Gastroesophageal sphincter (tissue), 4 donors: Measurements from ENCODE around the gene CHP2. TPM values are rescaled to one million over a fixed set of nuclear protein-coding genes. Genes with fewer than 3 reads are reported as not detected.
"Not testable (repeated sequence)": the region's sequence is repeated elsewhere in the genome, so short reads cannot be mapped to it uniquely, and the experiment has no call there.

ENCODE experiments used
- ATAC-seq: fragments of 150-250 bp; one replicate; pipeline ENCODE4 v1.9.1; 2016; ENCODE audit warnings: mild to moderate bottlenecking, moderate library complexity
- H3K27ac ChIP-seq, 4 donors: fragments of 200-600 bp; sonication (generic) in 3 of 4; 1 replicate in 3 of 4; 2 replicates in 1 of 4; pipeline ENCODE4 v1.5.1; 2016 to 2019
- H3K27me3 ChIP-seq: fragments of 200-600 bp; sonication (generic); one replicate; pipeline ENCODE4 v1.5.1; 2019
- H3K36me3 ChIP-seq, 2 donors: fragments of 200-600 bp; sonication (generic); one replicate each; pipeline ENCODE4 v1.5.1; 2019; ENCODE audit warnings: control low read depth in 1 of 2
- H3K4me1 ChIP-seq, 3 donors: fragments of 200-600 bp; sonication (generic); 1 replicate in 2 of 3; 2 replicates in 1 of 3; pipeline ENCODE4 v1.5.1; 2016 to 2019; ENCODE audit warnings: control low read depth in 2 of 3
- H3K4me3 ChIP-seq, 2 donors: fragments of 200-600 bp; sonication (generic); one replicate each; pipeline ENCODE4 v1.5.1; 2019; ENCODE audit warnings: mild to moderate bottlenecking in 1 of 2, moderate library complexity in 1 of 2
- H3K9me3 ChIP-seq, 3 donors: fragments of 200-600 bp; sonication (generic); one replicate each; pipeline ENCODE4 v1.5.1; 2017 to 2019; ENCODE audit warnings: control low read depth in 2 of 3
- EP300 ChIP-seq: sonication (generic); formaldehyde crosslinking; IDR thresholded peaks from one replicate; pipeline ENCODE4 v1.6.1; 2017; ENCODE audit warnings: antibody characterized with exemption, mild to moderate bottlenecking
- POLR2A ChIP-seq, 2 donors: fragments of 450-650 bp; IDR thresholded peaks; one replicate each; pipeline ENCODE4 v1.6.1; 2017; ENCODE audit warnings: antibody characterized with exemption in 2 of 2, mild to moderate bottlenecking in 2 of 2, moderate library complexity in 1 of 2
- POLR2AphosphoS5 ChIP-seq: sonication (generic); formaldehyde crosslinking; IDR thresholded peaks from one replicate; pipeline ENCODE4 v1.6.1; 2017; ENCODE audit warnings: antibody characterized with exemption
- WGBS, 2 donors: methylation state at CpG; one replicate each; pipeline ENCODE4 v1.1.5; 2018; ENCODE audit warnings: low coverage in 1 of 2; 5-methylcytosine and 5-hydroxymethylcytosine counted together
- total RNA-seq, 4 donors: library from RNA; depleted of rRNA; stranded (reverse); fragments of >200 nt; gene quantifications; one replicate each; pipeline ENCODE4 v1.1.0, GENCODE V29; 2016
- TF ChIP-seq, protein P1 (sequence below), 4 experiments: fragments of 200-600 bp in 2 of 4; fragments of 450-650 bp in 2 of 4; sonication (generic) in 1 of 4; IDR thresholded peaks; one replicate each; pipeline ENCODE4 v1.5.1; 2017 to 2019; ENCODE audit warnings: antibody characterized with exemption in 4 of 4, mild to moderate bottlenecking in 2 of 4, moderate library complexity in 2 of 4

The CHP2 gene
- total RNA-seq, 4 donors from 2014 or later, result not detected

DNA sequence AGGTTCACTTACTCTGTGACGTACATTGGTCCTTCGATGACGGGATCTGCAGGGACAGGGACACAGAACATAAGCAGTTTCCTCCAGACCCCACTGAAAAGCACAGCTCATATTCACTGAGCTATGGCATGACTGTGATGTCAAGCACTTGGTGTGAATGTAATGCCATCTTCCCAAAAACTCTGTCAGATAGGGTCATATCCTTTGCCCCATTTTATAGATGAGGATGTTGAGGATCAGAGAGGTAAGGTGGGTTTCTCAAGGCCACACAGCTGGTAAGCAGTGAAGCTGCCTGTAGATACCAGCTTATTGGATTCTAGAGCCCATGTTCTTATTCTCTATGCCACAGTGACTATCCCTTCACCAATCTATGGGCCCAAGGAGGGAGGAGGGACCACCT is 44.3 kb upstream of the CHP2 start:
- peaks cover 0 to 30% (median 0%) of the 10 kb centered on the region in 3 donors for H3K9me3 ChIP-seq
- peaks cover 69% of the 10 kb centered on the region for H3K27me3 ChIP-seq
- no peaks in the 10 kb centered on the region for H3K4me1 ChIP-seq
- TF ChIP-seq EP300, result no peak
- TF ChIP-seq, protein P1, sequence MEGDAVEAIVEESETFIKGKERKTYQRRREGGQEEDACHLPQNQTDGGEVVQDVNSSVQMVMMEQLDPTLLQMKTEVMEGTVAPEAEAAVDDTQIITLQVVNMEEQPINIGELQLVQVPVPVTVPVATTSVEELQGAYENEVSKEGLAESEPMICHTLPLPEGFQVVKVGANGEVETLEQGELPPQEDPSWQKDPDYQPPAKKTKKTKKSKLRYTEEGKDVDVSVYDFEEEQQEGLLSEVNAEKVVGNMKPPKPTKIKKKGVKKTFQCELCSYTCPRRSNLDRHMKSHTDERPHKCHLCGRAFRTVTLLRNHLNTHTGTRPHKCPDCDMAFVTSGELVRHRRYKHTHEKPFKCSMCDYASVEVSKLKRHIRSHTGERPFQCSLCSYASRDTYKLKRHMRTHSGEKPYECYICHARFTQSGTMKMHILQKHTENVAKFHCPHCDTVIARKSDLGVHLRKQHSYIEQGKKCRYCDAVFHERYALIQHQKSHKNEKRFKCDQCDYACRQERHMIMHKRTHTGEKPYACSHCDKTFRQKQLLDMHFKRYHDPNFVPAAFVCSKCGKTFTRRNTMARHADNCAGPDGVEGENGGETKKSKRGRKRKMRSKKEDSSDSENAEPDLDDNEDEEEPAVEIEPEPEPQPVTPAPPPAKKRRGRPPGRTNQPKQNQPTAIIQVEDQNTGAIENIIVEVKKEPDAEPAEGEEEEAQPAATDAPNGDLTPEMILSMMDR (IDR thresholded peaks at IDR 0.05), result no peak
- no peak for TF ChIP-seq POLR2A (IDR thresholded peaks at IDR 0.05)
- TF ChIP-seq POLR2AphosphoS5, result no peak
- no peaks in the 10 kb centered on the region for H3K36me3 ChIP-seq
- WGBS, 2 donors, result 95% methylated on average over 3 of the region's 3 CpGs; no CpG with 5 or more reads in 1 of the 2 donors
- H3K27ac ChIP-seq, result no peak overlapping the region
- no peak for ATAC-seq
- no peak overlapping the region for H3K4me3 ChIP-seq

DNA sequence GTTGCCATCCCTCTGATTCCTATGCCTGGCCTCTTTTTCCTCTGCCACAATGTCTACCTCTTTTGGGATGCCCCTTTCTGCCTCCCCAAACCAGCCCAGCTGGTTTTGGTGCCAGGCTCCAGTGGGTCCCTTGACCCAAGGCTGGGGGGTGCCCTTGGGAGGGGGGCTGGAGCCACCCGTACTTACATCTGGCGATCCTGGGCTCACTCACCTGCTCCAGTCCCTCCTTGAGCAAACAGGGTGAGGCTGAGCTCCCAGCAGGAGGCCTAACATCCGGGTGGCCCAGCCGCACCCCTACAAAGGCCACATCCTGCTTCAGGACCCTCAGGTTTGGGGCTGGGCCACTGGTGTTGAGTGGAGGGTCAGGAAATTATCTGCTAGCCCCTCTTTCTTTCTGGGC is 43.0 kb upstream of the CHP2 start:
- Histone ChIP-seq H3K27ac (no peak overlapping the region), H3K27me3 (peaks cover 67% of the 10 kb centered on the region), H3K4me3 (no peak overlapping the region), H3K4me1 (no peaks in the 10 kb centered on the region), H3K9me3 (peaks cover 0 to 30% (median 0%) of the 10 kb centered on the region in 3 donors), H3K36me3 (no peaks in the 10 kb centered on the region)
- no peak for ATAC-seq
- WGBS, 2 donors, result no CpG with 5 or more reads among the region's 4 CpGs
- no peak for TF ChIP-seq POLR2A (IDR thresholded peaks at IDR 0.05)
- TF ChIP-seq EP300, result no peak
- TF ChIP-seq, protein P1 (IDR thresholded peaks at IDR 0.05), result no peak
- no peak for TF ChIP-seq POLR2AphosphoS5

DNA sequence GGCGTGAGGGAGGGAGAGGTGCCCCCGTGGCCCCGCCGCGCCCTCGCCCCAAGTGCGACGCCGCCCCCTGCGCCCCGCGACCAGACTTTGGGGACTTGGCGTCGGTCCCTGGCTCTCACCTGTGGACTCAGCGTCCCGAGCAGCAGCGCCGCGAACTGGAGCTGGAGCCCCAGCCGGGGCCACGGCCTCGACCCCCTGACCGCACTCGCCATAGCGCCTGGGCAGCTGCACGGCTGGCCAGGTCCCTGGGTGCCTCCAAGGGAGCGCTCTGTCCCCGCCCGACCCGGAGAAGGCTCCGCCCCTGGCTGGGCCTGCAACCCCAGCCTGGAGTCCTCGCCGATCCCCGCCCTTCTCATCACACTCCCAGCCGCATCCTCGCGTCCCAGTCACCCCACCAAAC is 41.9 kb upstream of the CHP2 start, which contains the start of gene ERN2:
Gene ERN2, minus strand, starts transcription at position 247 of the 400 bp plus-strand sequence. Its CDS starts 35 bp downstream, at position 212.
- H3K27ac ChIP-seq, result no peak within 1 kb of the TSS
- H3K4me3 ChIP-seq, result no peak within 1 kb of the TSS
- ATAC-seq, result no peak
- no peaks in the 10 kb centered on the region for H3K36me3 ChIP-seq
- no peaks in the 10 kb centered on the region for H3K4me1 ChIP-seq
- H3K9me3 ChIP-seq, result peaks cover 0 to 30% (median 0%) of the 10 kb centered on the region in 3 donors
- TF ChIP-seq POLR2A (IDR thresholded peaks at IDR 0.05), result no peak
- TF ChIP-seq POLR2AphosphoS5, result no peak
- TF ChIP-seq, protein P1 (IDR thresholded peaks at IDR 0.05), result no peak
- H3K27me3 ChIP-seq, result peaks cover 69% of the 10 kb centered on the region
- WGBS, 2 donors, result no CpG with 5 or more reads among the region's 37 CpGs

DNA sequence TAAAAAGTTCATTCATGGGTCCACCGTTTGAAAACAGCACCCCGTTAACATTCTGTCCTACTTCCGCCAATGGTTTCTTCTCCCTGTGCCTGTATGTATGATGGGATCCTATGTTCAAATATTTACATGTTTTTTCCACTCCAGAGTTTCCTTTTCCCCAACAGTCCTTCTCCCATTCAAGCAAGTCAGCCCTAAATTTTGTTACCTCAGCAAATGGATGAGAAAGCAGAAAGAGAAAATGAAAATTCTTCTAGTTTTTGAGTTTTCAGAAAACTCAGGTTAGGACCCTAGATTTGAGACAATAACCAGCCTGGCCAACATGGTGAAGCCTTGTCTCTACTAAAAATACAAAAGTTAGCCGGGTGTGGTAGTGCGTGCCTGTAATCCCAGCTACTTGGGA is 38.3 kb upstream of the CHP2 start:
- WGBS, 2 donors, result 83 to 88% methylated on average over 5 of the region's 5 CpGs
- no peaks in the 10 kb centered on the region for H3K36me3 ChIP-seq
- TF ChIP-seq POLR2A (IDR thresholded peaks at IDR 0.05) (no peak), EP300 (no peak), POLR2AphosphoS5 (no peak)
- TF ChIP-seq, protein P1 (IDR thresholded peaks at IDR 0.05), result no peak
- H3K27ac ChIP-seq, result no peak overlapping the region
- no peak for ATAC-seq
- H3K4me1 ChIP-seq, result no peaks in the 10 kb centered on the region
- no peaks in the 10 kb centered on the region for H3K9me3 ChIP-seq
- no peak overlapping the region for H3K4me3 ChIP-seq
- peaks cover 72% of the 10 kb centered on the region for H3K27me3 ChIP-seq

DNA sequence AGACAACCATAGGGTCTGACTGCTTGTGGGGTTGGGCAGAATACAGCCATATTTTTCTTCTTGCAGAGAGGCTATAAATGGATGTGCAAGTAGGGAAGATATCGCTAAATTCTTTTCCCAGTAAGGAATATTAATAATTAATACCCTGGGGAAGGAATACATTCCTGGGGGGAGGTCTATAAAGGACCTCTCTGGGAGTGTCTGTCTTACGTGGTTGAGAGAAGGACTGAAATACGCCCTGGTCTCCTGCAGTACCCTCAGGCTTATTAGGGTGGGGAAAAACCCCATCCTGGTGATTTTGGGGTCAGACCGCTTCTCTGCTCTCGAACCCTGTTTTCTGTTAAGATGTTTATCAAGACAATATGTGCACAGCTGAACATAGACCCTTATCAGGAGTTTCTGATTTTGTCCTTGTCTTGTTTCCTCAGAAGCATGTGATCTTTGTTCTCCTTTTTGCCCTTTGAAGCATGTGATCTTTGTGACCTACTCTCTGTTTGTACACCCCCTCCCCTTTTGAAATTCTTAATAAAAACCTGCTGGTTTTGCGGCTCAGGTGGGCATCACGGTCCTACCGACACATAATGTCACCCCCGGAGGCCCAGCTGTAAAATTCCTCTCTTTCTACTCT is 32.1 kb upstream of the CHP2 start:
- Histone ChIP-seq H3K9me3 (peaks cover 0 to 11% (median 0%) of the 10 kb centered on the region in 3 donors), H3K27me3 (peaks cover 25% of the 10 kb centered on the region)
- H3K27ac ChIP-seq, H3K4me1 ChIP-seq, H3K4me3 ChIP-seq, H3K36me3 ChIP-seq, ATAC-seq: not testable (repeated sequence)
- 74% methylated on average over 7 to 9 of the region's 9 CpGs for WGBS, 2 donors
